SK-N-SH (cell line): ENCODE data around the gene FBXO27.
"Not testable (repeated sequence)": the region's sequence is repeated elsewhere in the genome, so short reads cannot be mapped to it uniquely, and the experiment has no call there.

Source experiments
- CTCF ChIP-seq: fragments of 200-600 bp; sonication (generic); IDR thresholded peaks from 2 replicates; pipeline ENCODE4 v1.6.1; 2017; ENCODE audit warnings: antibody characterized with exemption, mild to moderate bottlenecking, moderate library complexity
- ELF1 ChIP-seq: IDR thresholded peaks from 2 replicates; pipeline ENCODE4 v1.4.0; 2012
- GATA2 ChIP-seq: sonication (generic); formaldehyde crosslinking; IDR thresholded peaks from 2 replicates; pipeline ENCODE4 v1.5.0; 2020; ENCODE audit warnings: mild to moderate bottlenecking, missing genetic modification reagents
- POLR2AphosphoS5 ChIP-seq: IDR thresholded peaks from 2 replicates; pipeline ENCODE4 v1.6.1; 2012; ENCODE audit warnings: low read depth, low read length
- REST ChIP-seq: IDR thresholded peaks from 2 replicates; pipeline ENCODE4 v1.6.1; 2012; ENCODE audit warnings: mild to moderate bottlenecking, low read depth, low read length, moderate library complexity
- USF2 ChIP-seq: fragments of 150-350 bp; IDR thresholded peaks from 2 replicates; pipeline ENCODE4 v1.6.1; 2017; ENCODE audit warnings: antibody characterized with exemption, low read length, low read depth, borderline replicate concordance

GRCh38 chr19:38988627-38989026 is 43.7 kb downstream of the FBXO27 start:
- not testable (repeated sequence) for TF ChIP-seq USF2; POLR2AphosphoS5; REST; CTCF; GATA2 (CRISPR knock-in tag); ELF1
